ENCODE data around the gene ABHD8.
"Not testable (repeated sequence)": the region's sequence is repeated elsewhere in the genome, so short reads cannot be mapped to it uniquely, and the experiment has no call there.

The ABHD8 gene

DNA sequence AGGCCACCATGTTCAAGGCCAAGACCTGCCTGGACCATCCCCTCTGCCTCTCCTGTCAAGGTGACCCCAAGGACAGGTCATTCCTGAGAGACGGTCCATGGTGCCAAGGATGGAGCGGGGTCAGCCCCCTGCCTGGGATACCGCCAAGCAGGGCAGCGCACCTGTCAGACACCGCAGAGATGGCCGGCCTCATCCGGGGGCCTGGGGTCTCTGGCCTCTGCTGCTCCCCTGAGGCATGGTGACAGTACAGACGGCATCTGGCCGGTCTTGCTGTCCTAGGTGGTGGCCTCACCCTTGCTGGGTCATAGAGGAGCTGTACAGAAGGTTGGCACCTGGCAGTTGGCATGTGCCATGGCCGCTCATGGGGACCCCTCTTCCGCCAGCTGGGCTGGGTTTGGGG lies 17.2 kb upstream of the ABHD8 start:
- no peak for FAIRE-seq

DNA sequence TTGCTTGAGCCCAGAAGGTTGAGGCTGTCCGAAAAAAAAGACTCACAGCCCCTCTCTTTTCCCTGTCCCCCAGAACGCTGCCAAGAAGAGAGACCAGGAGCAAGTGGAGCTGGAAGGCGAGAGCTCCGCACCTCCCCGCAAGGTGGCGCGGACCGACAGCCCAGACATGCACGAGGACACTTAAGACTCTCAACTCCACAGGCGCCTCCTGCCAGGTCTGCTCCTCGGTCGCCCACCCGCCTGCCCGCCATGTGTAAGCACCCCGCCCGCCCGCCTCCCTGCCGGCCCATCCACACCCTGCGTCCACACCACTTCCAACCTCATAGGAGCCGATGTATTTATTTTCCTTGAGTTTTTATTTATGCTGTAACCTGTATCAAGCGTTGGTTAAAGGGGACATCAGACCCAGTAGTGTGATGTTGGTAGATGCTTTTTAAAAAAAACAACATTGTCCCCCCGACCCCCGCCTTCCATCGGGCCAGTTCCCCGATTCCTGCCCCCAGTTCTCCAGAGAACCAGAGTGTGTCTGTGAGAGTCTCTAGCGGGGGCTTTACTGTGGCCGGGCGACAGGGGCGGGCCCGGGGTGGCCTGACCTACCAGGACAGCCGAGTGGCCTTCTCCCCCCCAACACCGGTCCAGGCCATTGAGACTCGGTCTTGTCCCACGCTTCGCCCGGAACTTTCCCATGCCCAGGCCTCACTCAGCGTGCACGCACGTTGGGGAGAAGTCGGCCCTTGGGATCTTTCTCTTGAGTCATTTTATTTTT lies 16.4 kb upstream of the ABHD8 start:
- FAIRE-seq = no peak

DNA sequence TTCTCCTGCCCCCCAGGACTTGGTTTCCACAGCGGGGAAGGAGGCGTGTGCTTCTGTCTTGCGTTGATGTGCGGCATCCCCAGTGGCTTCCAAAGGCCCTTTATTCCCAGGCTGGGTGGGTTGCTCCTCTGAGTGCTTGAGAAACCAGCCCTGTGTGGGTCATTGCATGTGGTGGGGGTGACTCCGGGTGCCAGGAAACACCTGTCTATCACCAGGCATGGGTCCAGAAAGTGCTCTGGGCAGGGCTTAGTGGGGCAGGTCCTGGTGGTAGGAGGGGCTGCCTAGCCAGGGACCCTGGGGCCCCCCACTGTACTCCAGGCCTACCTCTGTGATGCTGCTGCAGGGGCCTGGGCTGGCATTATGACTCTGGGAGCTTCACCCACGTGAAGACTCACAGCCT lies 15.7 kb upstream of the ABHD8 start:
- no peak for FAIRE-seq

DNA sequence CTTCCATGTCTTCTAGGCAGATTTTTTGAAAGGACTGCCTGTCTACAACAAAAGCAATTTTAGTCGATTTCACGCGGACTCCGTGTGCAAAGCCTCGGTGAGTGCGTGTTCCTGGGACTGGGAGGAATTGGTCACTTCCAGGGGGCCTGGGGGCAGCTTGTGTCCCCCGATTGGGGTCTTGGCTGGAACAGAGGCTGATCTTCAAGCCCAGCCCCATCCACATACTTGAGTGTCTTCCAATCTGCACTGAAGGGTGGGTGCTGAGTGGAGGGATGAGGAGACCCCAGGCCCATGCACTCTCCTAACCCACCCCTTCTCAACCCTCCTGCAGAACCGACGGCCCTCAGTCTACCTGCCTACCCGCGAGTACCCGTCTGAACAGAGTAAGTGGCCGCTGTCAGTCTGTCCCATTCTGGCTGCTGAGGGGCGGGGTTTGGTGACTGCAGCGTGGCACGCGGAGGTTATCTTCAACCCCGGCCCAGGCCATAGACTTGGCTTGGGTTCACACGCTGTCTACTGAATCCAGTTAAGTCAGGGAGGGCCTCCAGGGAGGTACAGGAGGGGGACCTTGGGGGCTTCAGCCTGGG lies 10.9 kb upstream of the ABHD8 start:
- no peak for FAIRE-seq

DNA sequence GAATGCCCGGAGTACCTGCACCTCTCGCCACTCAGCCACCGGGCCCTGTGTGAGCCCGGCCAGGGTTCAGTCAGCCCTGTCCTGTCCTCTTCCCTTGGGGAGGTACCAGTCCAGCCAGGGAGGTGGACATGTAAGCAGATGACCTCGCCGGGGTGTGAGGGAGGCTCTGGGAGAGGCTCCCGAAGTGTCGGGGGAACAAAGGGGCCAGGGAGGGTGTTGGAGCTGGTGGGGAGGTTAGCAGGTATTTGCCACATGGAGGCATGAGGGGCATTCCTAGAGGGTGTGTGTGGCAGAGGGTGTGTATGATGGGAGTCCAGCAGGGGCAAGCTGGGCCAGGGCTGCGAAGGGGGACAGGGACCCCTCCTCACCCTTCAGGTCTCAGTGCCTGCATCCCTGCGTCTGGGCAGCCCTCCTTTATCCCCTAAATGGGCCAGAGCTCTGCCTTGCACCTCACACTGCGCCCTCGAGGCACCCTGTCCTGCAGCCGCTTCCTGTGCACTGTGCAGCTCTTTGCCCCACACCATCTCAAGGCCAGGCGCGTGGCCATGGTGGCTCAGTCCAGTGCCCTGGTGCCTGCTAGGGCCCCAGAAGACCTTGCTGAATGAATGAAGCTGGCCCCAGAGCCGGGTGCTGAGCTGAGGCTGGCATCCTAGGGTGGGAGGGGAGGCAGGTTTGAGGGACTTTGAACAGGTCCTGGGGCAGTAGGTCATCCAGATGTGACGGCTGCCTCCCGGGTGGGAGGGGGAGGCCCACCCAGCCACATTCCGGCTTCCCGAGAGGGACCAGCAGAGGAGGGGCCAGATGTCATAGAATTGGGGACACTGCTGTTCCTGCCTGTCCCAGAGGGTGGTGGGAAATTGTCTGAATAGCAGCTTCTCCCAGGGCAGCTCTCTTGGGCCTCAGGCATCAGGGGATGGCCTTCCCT lies 9.2 kb upstream of the ABHD8 start:
- FAIRE-seq = no peak

DNA sequence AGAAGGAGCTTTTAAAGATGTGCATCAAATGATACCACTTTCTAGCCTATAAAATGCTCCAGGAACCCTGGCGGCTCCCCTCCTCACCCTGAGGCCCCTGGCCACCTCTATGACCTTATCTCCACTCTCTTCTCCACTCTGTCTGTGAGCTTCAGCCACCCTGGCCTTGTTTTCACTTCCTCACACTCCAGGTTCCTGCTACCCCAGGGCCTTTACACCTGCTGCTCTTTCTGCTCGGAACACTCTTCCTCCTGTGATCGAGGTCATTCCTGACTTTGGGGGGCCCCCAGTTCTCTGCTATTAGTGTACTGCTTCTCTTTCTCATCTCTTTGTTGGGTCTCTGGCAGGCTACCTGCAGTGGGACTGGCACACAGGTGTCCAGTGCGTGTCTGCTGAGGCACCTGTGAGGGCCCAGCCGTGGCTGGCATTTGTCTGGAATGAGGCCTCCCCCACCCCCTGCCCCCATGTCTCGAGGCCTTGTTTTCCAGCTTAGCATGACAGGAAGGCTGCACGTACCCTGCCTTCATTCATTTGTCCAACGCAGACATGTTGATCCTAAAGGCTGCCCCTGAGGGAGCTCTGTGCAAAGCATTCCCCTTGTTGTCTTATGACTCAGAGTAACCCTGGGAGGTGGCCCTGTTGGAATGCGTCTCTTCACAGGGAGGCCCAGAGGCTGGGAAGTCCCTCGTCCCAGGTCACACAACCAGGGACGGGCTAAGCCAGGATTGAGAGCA lies 8.4 kb upstream of the ABHD8 start:
- FAIRE-seq = no peak

DNA sequence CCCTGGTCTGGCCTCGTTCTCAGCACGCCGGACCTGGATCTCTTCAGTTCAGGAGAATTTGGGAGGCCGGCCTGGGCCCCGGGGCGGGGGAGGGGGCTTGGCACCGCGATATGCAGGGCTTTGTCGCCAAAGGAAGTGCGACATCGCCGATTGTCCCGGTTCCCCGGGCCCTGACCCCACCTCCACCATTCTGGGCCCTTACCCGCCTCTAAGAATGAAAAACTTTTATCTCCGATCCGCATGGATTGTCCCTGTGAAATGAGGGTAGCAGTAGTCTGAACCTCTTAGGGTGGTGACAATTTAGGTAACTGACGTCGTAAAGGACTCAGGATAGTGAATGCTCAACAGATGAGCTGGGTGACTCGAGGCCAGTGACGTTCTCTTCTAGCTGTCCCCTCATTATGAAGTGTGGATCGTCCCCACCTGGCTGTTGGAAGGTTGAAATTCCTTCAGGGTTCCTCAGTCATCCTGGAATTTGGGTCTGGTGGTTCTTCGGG lies 6.8 kb upstream of the ABHD8 start:
- no peak for FAIRE-seq

DNA sequence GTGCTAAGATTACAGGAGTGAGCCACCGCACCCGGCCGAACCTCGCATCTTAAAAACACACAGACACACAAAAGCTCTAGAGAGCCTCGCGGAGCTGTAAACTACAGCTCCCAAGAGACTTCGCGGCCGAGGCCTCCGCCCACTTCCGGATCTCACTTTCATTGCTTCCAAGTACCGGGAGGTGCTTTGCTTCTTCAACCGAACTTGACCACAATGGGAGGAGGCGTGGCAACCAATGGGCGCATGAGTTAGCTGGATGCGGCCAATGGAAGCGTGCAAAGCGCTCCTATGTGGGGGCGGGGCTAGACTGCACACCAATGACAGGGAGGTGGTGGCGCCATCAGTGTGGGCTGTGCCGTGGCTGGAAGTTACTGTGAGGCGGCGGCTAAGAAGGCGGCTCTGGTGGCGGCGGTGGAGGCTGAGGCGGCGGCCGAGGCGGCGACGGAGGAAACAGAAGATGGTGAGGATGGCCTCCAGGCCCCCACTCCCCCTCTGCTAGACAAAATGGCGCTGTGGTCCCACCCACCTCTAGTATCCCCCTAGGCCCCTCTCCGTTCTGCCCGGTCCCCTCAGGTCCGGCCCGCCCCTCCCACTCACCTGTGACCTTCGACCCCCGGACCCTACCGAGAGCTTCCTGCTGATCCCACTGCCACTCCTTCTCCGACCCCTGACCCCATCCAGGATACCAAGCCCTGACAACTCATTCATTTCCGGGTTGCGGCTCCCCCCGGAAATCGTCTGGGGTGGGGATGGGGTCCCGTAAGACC lies 6.2 kb upstream of the ABHD8 start, which contains the start of gene DDA1:
Gene DDA1, plus strand, starts transcription at position 366 of the 767 bp plus-strand sequence. Its CDS starts 92 bp downstream, at position 458.
- peak; percentile 99 for FAIRE-seq

DNA sequence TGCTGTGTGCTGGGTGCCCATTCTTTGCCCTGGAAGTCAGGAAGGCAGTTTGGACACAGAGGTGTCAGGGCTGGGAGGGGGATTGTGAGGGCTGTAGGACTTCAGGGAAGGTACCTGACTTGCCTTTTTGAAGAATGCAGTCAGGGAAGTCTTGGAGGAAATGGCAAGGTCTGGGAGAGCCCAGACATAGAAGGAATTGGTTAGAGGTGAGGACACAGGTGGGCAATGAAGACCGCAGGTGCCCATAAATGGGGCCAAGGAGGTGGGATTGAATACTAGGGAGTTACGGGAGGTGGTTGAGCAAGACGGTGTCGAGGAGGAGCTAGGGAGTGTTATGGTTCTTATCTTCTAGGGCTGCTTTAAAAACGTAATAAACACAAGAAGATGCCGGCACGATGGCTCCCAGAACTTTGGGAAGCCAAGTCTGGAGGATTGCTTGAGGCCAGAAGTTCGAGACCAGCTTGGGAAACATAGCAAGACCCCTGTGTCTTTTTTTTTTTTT lies 4.7 kb upstream of the ABHD8 start:
- no peak for FAIRE-seq

DNA sequence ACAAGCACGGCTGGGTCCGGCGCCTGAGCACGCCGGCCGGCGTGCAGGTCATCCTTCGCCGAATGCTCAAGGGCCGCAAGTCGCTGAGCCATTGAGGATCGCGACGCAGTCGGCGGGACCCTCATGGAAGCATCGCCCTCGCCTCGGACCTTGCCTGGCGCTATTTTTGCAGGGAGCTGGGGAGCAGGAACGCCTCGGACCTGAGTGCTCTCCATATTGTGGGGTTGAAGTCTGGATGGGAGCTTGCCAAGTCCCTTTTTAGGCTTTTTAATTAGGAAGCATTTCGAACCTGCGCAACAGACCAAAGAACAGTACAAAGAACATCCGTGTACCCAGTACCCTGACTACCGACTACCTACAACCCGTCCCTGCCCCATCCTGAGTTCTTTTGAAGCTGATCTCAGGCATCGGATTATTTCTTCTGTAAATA lies 3.1 kb upstream of the ABHD8 start:
- no peak for FAIRE-seq

DNA sequence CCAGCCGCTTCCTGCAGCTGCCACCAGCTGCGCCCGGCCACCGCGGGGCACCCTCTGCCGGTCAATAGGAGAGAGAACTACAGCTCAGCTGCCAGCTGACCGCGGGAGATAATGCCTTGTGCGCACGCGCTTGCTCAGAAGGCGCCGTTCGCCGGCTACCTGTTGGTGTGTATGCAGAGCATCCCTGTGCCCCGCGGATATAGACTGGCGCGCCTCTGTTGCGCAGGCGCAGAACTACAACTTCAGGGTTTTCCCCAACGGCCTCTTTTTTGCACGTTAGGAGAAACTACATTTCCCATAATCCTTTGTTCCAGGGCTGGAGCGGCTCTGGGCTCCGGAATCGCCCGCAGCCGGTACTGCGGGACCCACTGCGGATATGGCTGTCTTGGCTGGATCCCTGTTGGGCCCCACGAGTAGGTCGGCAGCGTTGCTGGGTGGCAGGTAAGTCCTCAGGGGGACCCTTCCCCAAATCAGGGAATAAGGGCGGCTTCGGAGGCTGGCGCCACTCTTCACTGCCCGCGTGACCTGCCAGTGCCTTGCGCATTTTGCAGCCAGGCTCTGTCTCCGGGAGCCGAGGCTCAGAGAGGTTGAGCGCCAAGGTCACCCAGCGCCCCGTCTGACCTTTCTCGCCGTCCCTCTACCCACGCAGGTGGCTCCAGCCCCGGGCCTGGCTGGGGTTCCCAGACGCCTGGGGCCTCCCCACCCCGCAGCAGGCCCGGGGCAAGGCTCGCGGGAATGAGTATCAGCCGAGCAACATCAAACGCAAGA lies 2.5 kb upstream of the ABHD8 start, which contains the start of gene MRPL34:
Gene MRPL34, plus strand, starts transcription at position 356 of the 768 bp plus-strand sequence. Its CDS starts 21 bp downstream, at position 377.
- FAIRE-seq = peak; percentile 95

DNA sequence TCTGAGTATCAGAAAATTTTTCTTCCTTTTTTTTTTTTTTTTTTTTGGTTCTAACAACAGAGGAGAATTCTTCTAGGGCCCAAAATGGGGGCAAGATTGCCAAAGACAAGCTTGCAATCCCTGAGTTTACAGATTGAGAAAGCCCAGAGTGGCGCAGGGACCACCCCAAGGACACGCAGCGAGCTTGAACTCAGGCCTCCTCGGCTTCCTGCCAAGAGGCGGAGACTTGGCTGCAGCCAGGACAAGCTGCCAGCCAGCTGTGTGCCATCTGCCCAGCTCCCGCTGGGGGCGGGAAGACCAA lies 1.9 kb upstream of the ABHD8 start:
- no peak for FAIRE-seq

DNA sequence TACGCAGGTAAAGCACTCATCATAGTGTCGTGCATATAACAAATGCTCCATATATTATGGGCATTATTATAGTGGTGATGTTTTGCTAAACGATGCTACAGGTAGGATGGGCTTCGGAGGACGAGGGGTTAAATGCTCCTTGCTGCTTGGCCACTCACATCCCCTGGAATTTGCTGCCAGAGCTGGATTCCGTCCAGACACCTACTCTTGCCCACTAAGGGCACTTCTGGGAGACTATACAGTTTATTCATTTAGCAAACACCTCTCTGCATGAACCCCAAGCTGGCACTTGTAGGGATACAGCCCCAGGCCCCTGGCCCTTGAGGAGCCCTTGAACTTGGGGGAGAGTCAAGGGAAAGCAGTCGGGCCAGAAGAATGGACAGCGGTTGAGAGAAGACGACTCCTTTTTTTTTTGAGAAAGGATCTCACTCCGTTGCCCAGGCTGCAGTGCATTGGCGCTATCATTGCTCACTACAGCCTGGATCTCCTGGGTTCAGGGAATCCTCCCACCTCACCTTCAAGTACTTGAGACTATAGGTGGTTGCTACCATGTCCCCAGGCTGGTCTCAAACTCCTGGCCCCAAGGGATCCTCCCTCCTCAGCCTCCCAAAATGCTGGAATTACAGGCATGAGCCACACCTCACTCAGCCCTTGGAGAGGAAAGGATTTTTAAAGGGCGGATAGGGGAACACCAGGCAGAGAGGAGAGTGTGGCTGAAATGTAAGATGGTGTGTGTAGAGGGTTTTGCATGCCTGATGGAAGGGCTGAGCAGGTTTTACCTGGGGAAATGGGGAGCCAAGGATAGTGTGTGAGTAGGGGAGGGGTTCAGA lies 1.4 kb upstream of the ABHD8 start:
- FAIRE-seq = no peak

DNA sequence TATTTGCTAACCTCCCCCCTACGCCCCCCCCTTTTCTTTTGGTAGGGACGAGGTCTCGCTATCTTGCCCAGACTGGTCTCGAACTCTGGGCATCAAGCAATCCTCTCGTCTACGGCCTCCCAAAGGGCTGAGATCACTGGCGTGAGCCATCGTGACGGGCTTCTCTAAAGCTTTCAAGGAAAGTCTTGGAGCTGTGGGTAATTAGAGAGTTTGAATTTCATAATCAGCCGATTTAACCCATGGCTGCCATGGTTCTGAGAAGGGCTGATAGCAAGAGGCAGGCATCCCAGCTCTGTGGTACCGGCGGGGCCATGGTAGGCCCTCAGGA lies 679 bp upstream of the ABHD8 start:
- FAIRE-seq = no peak

DNA sequence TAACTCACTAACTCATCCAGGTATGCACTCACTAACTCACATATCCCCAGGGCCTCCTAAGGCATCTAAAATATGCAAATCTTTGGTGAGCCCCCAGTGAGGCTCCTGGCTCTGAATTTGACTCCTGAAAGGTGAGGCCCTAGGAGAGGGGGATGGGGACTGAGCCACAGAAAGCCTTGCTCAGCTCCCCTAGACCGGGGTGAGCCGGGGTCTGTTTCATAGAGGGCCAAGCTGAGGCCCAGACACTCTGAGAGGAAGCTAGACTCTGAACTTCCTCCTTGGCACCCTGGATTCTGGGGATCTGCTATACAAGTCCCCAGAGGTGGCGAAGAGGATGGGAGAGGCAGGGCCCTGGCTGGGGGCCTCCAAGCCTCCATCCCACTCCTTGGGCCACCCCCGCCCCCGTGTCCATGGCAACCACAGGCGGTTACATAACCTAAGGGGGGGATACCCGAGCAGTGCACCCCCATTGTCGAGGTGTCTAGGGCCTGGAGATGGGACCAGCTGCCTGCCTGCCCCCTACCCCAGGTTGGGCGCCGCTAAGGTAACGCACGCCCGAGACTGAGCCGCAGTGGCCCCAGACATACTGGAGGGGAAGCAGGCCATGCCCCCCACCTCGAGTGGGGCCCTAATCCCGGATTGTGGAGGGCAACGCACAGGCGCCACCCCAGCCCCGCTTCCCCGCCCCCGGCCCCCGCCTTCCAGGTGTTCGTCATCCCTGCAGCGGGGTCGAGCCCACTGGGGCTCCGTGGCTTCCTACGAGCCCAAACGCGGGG lies 646 bp downstream of the ABHD8 start:
- no peak for FAIRE-seq

DNA sequence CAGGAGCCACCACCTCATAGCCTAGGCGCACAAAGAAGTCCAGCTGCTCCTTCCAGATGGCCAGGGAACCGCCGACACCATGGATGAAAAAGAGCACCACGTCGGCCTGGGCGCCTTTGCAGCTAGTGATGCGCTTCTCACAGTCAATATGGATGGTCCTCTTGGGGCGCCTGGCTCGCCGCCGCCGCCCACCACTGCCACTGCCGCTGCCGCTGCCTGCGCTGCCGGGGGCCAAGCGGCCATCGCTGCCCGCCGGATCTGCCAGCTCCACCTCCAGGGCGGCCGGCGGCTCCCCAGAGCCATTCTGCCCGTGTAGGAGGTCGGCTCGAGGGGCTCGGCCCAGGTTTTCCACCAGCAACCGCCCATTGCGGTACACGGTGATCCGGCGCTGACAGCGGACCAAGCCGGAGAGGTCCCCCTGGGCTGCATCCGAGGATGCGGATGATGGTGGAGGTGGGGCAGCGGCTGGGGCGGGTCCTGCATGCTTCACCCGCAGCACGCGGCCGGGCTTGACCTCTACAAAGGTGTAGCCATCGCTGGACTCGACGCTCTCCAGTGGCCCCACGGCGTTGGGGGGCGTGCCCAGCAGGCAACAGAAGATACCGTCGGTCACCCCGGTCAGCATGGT lies 2.1 kb downstream of the ABHD8 start:
- FAIRE-seq = no peak

DNA sequence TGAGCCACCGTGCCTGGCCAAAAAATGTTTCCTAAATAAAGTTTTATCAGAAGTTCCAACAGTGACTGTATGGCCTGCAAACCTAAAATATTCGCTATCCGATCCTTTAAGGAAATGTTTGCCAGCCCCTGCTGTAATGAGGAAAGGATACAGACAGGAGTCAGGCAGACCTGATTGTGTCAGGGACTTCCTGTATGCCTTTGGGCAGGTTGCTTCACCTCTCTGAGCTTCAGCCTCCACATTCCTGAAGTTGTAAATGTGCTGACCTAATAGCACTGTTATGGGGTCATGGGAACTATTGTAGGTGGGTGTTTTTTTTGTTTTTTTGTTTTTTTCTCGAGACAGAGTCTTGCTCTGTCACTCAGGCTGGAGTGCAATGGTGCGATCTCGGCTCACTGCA lies 6.2 kb downstream of the ABHD8 start:
- no peak for FAIRE-seq

DNA sequence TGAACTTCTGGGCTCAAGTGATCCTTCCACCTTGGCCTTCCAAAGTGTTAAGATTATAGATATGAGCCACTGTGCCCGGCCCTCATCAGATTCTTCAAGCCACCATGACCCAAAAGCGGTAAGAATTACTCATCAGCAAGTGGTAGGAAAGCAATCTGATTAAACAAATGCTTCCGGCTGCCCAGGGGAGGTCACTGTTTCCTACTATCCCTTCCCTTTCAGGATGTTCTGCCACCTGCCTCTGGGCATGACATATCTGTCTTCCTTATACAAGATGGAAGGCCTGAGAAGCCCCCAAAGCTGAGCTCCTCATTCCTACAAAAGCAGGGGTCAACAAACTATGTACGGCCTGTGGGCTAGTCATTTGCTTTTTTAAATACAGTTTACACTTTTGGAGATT lies 7.0 kb downstream of the ABHD8 start:
- FAIRE-seq = no peak

DNA sequence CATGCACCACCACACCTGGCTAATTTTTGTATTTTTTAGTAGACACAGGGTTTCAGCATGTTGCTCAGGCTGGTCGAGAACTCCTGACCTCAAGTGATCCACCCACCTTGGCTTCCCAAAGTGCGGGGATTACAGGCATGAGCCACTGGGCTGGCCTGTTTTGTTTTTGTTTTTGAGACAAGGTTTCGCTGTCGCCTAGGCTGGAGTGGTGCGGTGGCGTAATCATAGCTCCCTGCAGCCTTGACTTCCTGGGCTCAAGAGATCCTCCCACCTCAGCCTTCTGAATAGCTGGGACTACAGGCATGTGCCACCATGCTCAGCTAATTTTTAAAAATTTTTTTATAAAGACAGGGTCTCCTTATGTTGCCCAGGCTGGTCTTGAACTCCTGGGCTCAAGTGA lies 7.7 kb downstream of the ABHD8 start:
- FAIRE-seq = not testable (repeated sequence)
